ENCODE data around the gene LIN37.
A peak's percentile ranks its signal among the peaks of the same experiment; 100 is the strongest.

Gene LIN37

DNA sequence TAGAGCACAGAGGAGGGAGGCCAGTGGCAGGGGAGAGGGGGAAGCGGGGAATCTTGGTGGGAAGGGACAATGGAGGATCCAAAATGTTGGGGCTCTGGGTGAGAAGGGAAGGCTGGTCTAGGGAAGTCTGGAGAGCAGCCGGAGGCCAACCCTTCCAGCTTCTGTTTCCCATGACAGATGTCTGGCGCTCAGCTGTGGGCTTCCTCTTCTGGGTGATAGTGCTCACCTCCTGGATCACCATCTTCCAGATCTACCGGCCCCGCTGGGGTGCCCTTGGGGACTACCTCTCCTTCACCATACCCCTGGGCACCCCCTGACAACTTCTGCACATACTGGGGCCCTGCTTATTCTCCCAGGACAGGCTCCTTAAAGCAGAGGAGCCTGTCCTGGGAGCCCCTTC, 1.8 kb upstream of the LIN37 start:
- intact Hi-C loops (cut with DNase I), result no loop called here
- DNase-seq, result no peak

DNA sequence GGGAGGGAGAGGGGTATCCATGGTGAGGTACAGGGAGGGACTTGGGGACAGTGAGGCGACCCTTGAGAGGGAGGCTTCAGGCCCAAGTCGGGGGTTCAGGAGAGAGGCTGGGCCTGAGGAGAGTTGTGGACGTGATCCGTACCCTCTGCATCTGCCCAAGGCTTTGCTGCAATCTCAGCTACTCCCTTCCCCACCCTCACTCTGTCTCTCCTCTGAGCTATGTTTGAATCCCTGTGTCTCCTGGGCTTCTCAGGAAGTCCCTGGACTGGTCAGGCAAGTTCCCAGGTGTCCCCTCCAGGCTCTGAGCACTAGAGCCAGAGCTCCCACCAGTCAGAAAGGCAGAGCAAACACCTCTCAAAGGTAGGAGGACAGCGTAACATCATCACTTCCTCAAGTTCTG, 1.8 kb downstream of the LIN37 start:
- DNase-seq, result peak in 1 of 10 donors; percentile 51
- intact Hi-C loops (cut with DNase I), result no loop called here

DNA sequence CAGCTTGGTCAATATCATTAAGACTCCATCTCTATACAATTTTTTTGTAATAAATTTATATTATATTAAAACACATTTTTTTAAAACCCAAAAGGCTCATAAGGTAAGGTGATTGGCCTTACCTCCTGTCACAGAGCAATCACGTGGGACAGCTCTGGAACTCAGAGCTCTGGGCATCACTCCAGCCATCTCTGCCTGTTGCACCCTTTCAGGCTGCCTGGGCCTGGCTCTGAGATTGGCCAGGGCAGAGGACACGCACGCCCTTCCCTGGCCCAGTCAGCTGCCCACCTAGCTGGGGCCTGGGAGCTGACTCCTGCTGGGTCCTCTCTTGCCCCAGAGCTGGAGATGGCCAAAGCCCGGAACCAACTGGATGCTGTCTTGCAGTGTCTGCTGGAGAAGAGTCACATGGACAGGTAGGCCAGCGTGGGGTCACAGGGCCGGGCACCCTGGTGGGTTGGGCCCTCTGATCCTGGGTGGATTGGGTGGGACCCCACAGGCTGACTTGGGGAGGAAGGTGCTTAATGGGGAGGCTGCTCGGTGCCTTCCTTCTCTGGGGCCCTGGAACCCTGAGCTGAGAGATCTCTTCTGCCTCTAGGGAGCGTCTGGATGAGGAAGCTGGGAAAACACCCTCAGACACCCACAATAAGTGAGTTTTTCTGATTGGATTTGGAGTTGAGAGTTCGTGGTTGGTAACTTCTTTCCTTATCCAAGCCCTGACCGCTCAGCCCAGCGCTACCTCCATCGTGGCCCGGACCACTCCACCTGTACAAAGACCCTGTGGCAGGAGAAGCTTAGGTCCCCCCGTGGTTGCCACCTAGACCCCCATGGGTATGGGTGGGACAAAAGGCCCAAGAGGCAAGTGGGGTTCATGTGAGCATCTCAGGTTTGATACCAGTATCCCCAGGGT, 3.7 kb downstream of the LIN37 start:
- intact Hi-C loops (cut with DNase I), result no loop called here
- no peak for DNase-seq

DNA sequence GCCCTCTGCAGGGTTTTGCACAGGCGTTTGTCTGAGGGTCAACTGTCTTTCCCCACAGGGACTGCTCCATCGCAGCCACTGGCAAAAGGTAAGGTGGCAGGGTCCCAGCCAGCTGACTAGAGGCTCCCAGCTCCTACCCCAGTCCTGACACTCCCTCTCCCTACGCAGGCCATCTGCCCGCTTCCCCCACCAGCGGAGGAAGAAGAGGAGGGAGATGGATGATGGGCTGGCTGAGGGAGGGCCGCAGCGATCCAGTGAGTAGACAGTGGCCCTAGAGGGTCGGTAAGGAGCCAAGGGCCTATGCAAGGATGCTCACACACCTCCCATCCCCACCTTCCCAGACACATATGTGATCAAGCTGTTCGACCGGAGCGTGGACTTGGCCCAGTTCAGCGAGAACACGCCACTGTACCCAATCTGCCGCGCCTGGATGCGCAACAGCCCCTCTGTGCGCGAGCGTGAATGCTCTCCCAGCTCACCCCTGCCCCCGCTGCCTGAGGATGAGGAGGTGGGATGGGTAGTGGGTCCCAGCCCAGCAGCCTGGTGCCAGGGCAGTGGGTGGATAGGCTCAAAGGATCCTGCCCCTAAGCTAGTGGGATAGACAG, 4.5 kb downstream of the LIN37 start:
- DNase-seq, result peak in 1 of 10 donors; percentile 52
- intact Hi-C loops (cut with DNase I), result no loop called here

DNA sequence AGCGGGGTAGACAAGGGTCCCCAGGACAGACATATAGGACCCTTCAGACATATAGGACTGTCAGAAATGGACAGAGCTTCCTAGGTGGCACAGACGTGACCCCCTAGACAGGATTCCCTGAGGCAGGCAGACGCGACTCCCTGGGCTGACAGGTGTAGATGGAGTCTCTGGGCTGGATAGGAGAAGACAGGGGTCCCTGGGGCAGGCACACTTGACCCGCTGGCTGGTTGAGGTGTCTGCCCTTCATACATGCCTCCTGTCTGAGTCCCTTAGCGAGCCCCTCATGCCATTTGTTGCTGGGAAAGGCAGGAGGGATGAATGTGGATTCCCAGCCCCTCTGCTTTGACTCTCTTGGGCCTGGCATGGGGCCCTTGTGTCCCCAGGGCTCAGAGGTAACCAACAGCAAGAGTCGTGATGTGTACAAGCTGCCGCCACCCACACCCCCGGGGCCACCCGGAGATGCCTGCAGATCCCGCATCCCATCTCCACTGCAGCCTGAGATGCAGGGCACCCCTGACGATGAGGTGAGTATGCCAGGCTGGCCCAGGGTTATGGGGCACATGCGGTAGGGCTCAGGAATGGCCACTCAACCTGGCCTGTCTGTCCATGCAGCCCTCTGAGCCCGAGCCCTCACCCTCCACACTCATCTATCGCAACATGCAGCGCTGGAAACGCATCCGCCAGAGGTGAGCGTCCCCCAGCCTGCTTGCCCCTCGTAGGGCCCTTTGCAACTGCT, 5.4 kb downstream of the LIN37 start:
- intact Hi-C loops (cut with DNase I), result no loop called here
- DNase-seq, result no peak

DNA sequence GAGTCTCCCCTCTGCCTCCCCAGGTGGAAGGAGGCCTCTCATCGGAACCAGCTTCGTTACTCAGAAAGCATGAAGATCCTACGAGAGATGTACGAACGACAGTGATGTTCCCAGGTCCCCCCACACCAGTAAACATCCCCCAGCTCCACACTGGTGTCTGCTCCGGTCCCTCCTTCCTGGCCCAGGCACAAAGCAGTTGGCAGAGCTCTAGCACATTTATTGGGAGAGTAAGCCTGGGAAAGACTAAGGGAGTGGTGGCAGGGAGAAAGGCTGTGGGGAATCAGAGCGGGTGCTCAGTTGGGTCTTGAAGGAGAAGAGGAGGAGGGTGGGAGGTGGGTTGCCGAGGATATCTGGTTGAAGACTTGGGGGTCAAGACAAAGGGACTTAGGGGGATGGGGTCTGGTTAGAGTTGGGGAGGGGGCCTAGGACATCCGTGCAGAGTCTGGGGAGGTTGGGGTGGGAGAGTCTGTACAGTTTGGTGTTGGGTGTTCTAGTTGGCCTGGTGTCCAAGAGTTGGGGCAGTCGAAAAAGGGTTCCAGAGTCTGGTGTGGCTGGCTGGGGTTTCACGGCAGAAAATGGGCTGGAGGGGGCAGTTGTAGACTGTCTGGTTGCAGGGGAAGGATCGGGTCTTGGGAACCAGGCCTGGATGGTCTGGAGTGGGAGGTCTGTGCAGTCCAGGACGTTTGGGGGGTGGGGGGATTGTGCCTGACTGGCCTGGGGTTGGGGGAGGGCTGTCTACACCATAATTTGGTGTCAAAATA, 6.2 kb downstream of the LIN37 start:
- DNase-seq, result no peak
- intact Hi-C loops (cut with DNase I), result no loop called here

DNA sequence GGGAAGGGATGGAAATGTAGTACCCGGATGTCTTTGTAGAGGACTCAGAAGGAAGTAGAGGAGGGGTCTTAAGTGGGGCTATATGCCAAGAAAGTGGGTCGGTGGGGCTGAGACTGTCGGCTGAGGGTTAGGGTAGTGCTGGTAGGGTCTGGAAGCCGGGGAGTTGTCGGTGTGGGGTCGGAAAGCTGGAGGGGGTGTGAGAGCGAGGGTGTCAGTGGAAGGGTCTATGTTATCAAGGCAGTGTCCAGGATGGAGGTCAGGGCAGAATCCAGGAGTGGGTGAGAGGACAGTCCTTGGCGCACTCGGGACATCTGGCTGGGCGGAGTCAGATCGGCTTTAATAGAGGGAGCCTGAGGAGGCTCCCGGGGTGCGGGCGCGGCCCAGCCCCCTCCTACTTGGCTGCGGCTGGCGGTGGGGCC, 6.8 kb downstream of the LIN37 start:
- DNase-seq, result peak in 1 of 10 donors; percentile 75
- intact Hi-C loops (cut with DNase I), result no loop called here

DNA sequence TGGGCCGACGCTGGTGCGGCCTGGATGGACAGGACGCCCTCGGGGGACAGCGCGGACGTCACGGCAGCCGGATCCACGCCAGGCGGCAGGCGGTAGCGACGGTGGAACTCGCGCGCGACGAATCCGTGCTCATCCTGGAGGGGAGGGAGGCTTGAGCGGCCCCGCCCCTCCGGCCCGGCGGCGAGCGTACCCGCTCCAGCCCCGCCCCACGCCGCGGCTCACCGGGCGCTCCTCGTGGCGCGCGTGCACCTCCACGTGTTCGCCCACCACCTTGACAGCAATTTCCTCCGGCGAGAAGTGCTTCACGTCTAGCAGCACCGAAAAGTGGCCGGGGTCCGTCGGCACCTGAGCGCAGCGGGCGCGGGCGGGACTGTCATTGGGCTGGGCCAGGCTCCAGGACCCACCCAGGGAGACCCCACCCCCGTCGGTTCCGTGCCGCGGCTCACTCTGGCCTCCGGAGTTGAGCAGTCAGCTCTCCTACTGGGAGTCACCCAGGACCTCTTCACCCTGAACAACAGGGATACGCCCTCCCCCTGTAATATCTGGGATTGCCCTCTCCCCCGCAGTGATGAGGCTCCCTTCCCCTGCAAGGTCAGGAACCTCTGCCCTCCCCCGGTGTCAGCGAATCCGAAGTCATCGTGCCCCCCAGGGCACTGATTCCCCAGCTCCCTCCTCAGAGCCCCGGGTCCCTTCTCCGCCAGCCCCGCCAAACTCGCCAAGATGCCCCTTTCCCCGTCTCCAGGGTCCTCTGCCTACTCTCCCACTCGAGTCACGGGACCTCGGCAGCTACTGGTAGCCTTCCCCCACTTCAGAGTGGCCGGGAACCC, 7.4 kb downstream of the LIN37 start:
- DNase-seq, result peak in 1 of 10 donors; percentile 86
- intact Hi-C loops (cut with DNase I), result no loop called here

DNA sequence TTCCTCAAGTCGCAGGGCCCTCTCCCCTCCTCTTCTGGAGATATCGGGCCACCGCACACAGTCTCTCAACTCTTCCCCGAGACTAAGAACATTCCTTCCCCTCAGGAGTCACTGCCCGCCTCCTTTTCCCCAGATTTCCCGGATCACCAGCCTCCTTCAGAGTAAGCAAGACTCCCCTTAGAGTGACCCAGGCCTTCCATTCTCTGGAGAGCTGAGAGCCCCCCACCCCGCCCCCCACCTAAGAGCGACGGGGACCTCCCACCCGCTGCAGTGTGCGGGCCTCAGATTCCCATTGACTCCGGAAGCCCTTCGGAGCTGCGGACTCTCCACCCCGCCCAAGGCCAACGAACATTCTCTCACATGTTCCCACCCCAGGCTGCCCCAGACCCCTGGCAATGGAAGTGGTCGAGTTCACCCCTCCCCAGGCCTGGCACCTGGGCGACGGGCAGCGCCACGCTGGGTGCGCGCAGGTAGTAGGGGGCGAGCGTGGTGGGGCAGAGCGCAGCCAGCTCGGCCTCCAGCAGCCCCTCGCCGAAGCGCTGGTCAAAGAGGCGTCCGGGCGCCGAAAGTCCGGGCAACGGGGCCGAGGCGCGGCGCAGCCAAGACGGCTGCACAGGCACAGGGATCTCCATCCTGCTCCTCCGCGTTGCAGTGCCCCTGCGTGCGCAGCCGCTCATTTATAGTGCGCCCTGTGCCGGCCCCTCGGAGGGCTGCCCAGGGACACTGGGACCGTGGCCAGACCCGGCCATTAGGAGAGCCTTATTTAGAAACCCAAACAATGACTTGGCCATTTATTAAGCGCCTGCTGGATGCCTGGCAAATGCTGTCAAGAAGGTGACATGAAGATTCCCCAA, 8.2 kb downstream of the LIN37 start, which contains the start of gene HSPB6:
TSS of gene HSPB6 (minus strand) at position 653 of the 854 bp plus-strand sequence. CDS start at position 632, 21 bp downstream.
- intact Hi-C loops (cut with DNase I), result no loop called here
- DNase-seq, result peak in 2 of 10 donors; percentile 85 to 88

DNA sequence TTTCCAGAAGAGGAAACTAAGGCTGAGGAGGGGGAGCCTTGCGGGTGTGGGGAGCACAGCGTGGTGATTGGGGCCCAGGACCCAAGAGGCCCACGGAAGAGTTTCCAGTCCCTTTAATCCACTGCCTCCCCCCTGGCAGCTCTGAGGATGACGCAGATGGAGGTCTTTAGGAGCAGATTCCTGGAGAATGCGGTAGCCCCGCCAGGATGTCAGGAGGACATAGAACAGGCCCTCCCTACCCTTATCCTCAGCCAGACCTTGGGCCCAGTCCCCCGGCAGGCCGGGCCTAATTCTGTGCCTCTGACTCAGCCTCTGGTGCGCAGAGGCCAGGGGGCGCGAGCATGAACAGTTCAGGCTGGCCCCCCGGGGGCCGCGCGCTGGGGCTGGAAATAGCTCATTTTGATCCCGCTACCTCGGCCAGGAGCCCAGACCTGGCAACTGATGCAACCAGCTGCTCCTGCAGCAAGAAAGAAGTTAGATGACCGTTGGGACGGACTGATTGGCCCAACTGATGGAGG, 8.9 kb downstream of the LIN37 start:
- DNase-seq, result peak in 8 of 10 donors; percentile 36 to 92 (median 47)
- intact Hi-C loops (cut with DNase I), result no loop called here

DNA sequence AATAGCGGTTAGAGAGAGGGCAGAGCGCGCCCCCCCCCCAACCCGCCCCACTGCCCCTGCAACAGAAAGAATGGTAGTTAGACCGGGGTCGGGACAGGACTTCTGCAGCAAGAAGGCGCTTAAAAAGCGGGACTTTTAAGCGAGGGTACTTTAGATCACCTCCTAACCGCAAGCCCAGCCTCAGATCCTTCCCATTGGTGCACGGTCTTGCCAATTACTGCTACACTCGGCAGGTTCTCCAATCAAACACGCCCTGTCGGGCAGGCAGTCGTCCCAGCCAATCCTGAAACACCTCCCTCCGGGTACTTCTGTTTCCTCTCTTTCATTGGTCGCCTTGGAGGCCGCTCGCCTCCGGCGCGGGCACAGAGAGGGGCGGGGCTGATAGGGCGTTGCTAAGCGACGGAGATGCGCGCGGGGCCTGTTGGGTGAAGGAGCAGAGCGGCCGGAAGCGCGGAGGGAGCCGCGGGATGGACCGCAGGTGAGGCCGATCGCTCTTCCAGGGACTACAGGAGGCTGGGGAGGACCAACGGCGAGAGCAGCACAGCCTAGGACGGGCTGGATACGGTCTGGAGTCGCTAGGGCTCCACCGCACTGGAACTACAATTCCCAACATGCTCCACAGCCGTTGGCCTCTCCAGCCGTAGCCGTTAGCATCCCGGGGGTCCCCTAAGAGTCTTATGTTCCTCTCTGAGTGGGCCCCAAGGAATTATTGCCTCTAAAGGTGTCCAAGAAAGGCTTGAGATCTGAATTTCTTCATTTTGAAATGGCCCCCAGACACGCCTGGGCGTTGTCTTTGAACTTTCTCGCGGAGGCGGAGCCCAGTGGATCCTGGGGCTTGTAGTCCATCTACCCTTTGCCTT, 9.6 kb downstream of the LIN37 start, which contains the start of gene PROSER3:
TSS of gene PROSER3 (plus strand) at position 428 of the 860 bp plus-strand sequence. CDS start at position 468, 40 bp downstream.
- DNase-seq, result peak; percentile 97 to 100 (median 98)
- intact Hi-C loops (cut with DNase I), result loop anchor here (1.0 kb wide), 2 partner anchors 10 to 17 kb away; partner anchors contain the start of genes ARHGAP33 and LIN37

DNA sequence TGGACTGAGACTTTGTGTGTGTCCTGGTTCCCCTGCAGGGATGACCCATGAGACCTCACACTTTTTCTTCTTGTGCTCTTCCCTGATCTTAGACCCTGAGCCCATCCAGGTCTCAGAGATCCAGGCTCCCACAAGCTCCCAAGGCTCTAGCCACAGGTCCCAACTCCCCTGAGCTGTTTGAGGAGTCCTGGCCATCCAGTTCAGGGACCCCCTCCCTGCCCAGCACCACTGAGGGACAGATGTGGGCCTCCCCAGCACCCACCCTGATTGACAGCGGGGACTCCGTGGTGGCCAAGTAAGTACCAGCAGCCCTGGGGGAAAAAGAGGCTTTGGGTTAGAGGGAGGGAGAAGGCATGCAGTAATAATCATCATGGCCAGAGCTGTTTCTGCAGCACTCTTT, 11.3 kb downstream of the LIN37 start:
- DNase-seq, result no peak
- intact Hi-C loops (cut with DNase I), result no loop called here

DNA sequence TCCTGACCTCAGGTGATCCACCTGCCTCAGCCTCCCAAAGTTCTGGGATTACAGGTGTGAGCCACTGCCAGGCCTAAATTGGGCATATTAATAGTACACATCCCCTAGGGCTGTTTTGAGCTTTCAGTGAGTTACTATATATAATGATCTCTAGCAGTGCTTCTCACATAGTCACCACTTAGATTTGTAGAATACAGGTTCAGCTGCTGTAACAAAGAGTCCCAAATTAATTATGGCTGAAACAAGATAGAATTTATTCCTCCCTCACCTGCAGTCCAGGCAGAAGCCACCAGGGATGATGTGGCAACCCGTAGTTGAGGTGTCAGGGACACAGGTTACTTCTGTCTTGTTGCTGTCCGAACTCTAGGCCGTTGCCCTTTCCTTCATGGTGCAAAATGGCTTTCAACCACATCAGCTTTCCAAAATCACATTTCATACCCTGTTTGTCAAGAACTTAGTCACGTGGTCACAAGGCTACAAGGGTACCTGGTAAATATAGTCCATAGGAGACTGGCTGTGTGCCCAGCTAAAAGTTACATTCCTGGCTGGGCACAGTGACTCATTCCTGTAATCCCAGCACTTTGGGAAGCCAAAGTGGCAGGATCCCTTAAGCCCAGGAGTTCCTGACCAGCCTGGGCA, 12.5 kb downstream of the LIN37 start:
- intact Hi-C loops (cut with DNase I), result no loop called here
- no peak for DNase-seq

DNA sequence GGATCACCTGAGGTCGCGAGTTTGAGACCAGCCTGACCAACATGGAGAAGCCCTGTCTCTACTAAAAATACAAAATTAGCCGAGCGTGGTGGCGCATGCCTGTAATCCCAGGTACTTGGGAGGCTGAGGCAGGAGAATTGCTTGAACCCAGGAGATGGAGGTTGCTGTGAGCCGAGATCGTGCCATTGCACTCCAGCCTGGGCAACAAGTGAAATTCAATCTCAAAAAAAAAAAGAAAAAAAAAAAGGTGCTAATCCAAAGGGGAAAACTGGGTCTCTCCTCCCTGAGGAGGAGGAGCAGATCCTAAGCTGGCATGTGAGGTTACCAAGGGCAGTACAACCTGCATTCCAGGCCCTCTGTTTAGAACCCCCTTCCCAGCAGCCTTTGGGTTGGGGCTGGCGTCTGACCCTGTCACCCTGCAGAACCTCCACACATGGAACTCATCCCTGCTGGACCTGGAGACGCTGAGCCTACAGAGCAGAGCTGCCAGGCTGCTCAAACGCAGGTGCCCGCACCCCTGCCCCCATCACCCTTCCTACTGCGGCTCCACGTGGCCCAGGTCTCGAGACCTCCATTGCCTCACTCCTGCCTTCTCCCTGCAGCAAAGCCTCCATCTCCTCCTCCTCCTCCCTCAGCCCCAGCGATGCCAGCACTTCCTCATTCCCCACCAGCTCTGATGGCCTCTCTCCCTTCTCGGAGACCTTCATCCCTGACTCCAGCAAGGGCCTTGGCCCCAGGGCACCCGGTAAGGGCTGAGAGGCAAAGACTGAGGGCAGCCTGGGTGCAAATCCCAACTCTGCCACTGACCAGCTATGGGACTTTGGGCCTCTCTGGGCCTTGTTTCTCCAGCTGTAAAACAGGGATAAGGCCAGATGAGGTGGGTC, 16.3 kb downstream of the LIN37 start:
- intact Hi-C loops (cut with DNase I), result no loop called here
- peak in 2 of 10 donors; percentile 8 to 67 for DNase-seq

DNA sequence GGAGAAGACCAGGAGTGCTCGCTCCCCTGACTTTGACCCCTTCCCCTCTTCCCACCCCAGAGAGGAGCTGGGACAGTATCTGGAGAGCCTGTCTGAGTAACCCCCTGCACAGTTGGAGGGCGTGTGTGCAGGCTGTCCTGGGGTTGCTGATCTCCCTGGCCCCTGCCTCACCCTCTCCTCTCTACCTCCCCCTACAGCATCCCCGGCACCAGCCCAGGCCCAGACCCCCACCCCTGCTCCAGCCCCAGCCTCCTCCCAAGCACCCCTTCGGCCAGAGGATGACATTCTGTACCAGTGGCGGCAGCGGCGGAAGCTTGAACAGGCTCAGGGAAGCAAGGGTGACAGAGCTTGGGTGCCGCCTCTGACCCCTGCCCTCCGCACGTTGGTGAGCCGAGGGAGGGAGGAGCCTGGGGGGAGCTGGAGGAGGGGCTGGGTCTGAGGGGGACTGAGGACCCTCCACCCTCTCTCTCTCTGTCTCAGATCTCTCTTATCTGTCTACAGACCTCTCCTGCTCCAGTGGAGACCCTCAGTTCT, 18.3 kb downstream of the LIN37 start:
- peak in 1 of 10 donors; percentile 62 for DNase-seq
- intact Hi-C loops (cut with DNase I), result no loop called here
